Measurements from ENCODE around the gene EPC2.
"Not testable (repeated sequence)": the region's sequence is repeated elsewhere in the genome, so short reads cannot be mapped to it uniquely, and the experiment has no call there.

EPC2 gene

GRCh38 chr2:148644883-148645538 is 460 bp downstream of the EPC2 start:
- peaks cover 40% of the 10 kb centered on the region for H3K4me1 ChIP-seq (ENCODE audit: insufficient read depth, low read length, poor library complexity, severe bottlenecking)
- H3K9me3 ChIP-seq (ENCODE audit: insufficient read depth, low read depth, low read length): no peaks in the 10 kb centered on the region
- peak overlapping the region; percentile 95 for H3K4me3 ChIP-seq (ENCODE audit: low read length, poor library complexity, severe bottlenecking)
- H3K36me3 ChIP-seq (ENCODE audit: insufficient read depth, low read length): no peaks in the 10 kb centered on the region
- H3K9ac ChIP-seq (ENCODE audit: low read depth, low read length, poor library complexity, severe bottlenecking): peak overlapping the region; percentile 73
- H2AFZ ChIP-seq (ENCODE audit: low read length): peak overlapping the region; percentile 99
- H4K20me1 ChIP-seq (ENCODE audit: insufficient read depth, low read length, poor library complexity, severe bottlenecking): peaks cover 43% of the 10 kb centered on the region
- H3K27me3 ChIP-seq (ENCODE audit: insufficient read depth, low read length, poor library complexity, severe bottlenecking): no peaks in the 10 kb centered on the region
- peaks cover 48% of the 10 kb centered on the region for H3K79me2 ChIP-seq (ENCODE audit: insufficient read depth, low read length)
- H3K4me2 ChIP-seq (ENCODE audit: low read depth, low read length, poor library complexity, severe bottlenecking): peak overlapping the region; percentile 74
- no peaks in the 10 kb centered on the region for H3K9me2 ChIP-seq (replicated peaks; ENCODE audit: low read depth, low read length)
- no peak for TF ChIP-seq EZH2phosphoT487 (IDR thresholded peaks at IDR 0.05; ENCODE audit: borderline replicate concordance)
- no peak for TF ChIP-seq CTCF (conservative IDR thresholded peaks at IDR 0.05; ENCODE audit: low read length)
- no peaks in the 10 kb centered on the region for H3F3A ChIP-seq (ENCODE audit: low read depth)

- Histone ChIP-seq H3K27me3 (ENCODE audit: insufficient read depth, low read length, poor library complexity, severe bottlenecking) (no peaks in the 10 kb centered on the region), H3K9me3 (ENCODE audit: insufficient read depth, low read depth, low read length) (no peaks in the 10 kb centered on the region), H2AFZ (ENCODE audit: low read length) (peak overlapping the region; percentile 57; the same call in 1 of the 2 replicates), H3K9me2 (replicated peaks; ENCODE audit: low read depth, low read length) (no peaks in the 10 kb centered on the region), H3K4me2 (ENCODE audit: low read depth, low read length, poor library complexity, severe bottlenecking) (peak overlapping the region; percentile 74), H3K4me1 (ENCODE audit: insufficient read depth, low read length, poor library complexity, severe bottlenecking) (peaks cover 47% of the 10 kb centered on the region), H3K4me3 (ENCODE audit: low read length, poor library complexity, severe bottlenecking) (peak overlapping the region; percentile 95), H3K9ac (ENCODE audit: low read depth, low read length, poor library complexity, severe bottlenecking) (peak overlapping the region; percentile 73), H3K36me3 (ENCODE audit: insufficient read depth, low read length) (no peaks in the 10 kb centered on the region), H3F3A (ENCODE audit: low read depth) (no peaks in the 10 kb centered on the region), H3K79me2 (ENCODE audit: insufficient read depth, low read length) (peaks cover 54% of the 10 kb centered on the region), H4K20me1 (ENCODE audit: insufficient read depth, low read length, poor library complexity, severe bottlenecking) (peaks cover 50% of the 10 kb centered on the region)
- no peak for TF ChIP-seq EZH2phosphoT487 (IDR thresholded peaks at IDR 0.05; ENCODE audit: borderline replicate concordance)
- TF ChIP-seq CTCF (conservative IDR thresholded peaks at IDR 0.05; ENCODE audit: low read length): no peak
These were observed 1.1 kb downstream of the EPC2 start for GRCh38 chr2:148645539-148646230.

GRCh38 chr2:148646231-148646559 is 1.6 kb downstream of the EPC2 start:
- TF ChIP-seq CTCF (conservative IDR thresholded peaks at IDR 0.05; ENCODE audit: low read length): no peak
- Histone ChIP-seq H3K4me2 (ENCODE audit: low read depth, low read length, poor library complexity, severe bottlenecking) (peak overlapping the region; percentile 74), H3K79me2 (ENCODE audit: insufficient read depth, low read length) (peaks cover 59% of the 10 kb centered on the region), H3K4me3 (ENCODE audit: low read length, poor library complexity, severe bottlenecking) (peak overlapping the region; percentile 95), H3K36me3 (ENCODE audit: insufficient read depth, low read length) (no peaks in the 10 kb centered on the region), H4K20me1 (ENCODE audit: insufficient read depth, low read length, poor library complexity, severe bottlenecking) (peaks cover 55% of the 10 kb centered on the region), H3K27me3 (ENCODE audit: insufficient read depth, low read length, poor library complexity, severe bottlenecking) (no peaks in the 10 kb centered on the region), H3K9me2 (replicated peaks; ENCODE audit: low read depth, low read length) (no peaks in the 10 kb centered on the region), H3F3A (ENCODE audit: low read depth) (no peaks in the 10 kb centered on the region), H2AFZ (ENCODE audit: low read length) (no peak overlapping the region), H3K9me3 (ENCODE audit: insufficient read depth, low read depth, low read length) (no peaks in the 10 kb centered on the region), H3K9ac (ENCODE audit: low read depth, low read length, poor library complexity, severe bottlenecking) (no peak overlapping the region), H3K4me1 (ENCODE audit: insufficient read depth, low read length, poor library complexity, severe bottlenecking) (peaks cover 52% of the 10 kb centered on the region)

GRCh38 chr2:148647711-148648110 is 3.2 kb downstream of the EPC2 start:
- peaks cover 70% of the 10 kb centered on the region for H4K20me1 ChIP-seq (ENCODE audit: insufficient read depth, low read length, poor library complexity, severe bottlenecking)
- H3K27me3 ChIP-seq (ENCODE audit: insufficient read depth, low read length, poor library complexity, severe bottlenecking); H3F3A ChIP-seq (ENCODE audit: low read depth); H3K36me3 ChIP-seq (ENCODE audit: insufficient read depth, low read length); H3K9me2 ChIP-seq (replicated peaks; ENCODE audit: low read depth, low read length); H3K9me3 ChIP-seq (ENCODE audit: insufficient read depth, low read depth, low read length); H2AFZ ChIP-seq (ENCODE audit: low read length); H3K9ac ChIP-seq (ENCODE audit: low read depth, low read length, poor library complexity, severe bottlenecking): not testable (repeated sequence)
- H3K4me3 ChIP-seq (ENCODE audit: low read length, poor library complexity, severe bottlenecking): peak overlapping the region; percentile 59
- peaks cover 74% of the 10 kb centered on the region for H3K79me2 ChIP-seq (ENCODE audit: insufficient read depth, low read length)
- H3K4me1 ChIP-seq (ENCODE audit: insufficient read depth, low read length, poor library complexity, severe bottlenecking): peaks cover 58% of the 10 kb centered on the region
- H3K4me2 ChIP-seq (ENCODE audit: low read depth, low read length, poor library complexity, severe bottlenecking): peak overlapping the region; percentile 42
